Retinal pigment epithelial cell (primary cell): Measurements from ENCODE around the gene BSN.

Experiments used
- DNase-seq: peaks from one replicate; pipeline ENCODE4 v3.0.0-alpha.2; 2010; ENCODE audit warnings: low read depth
- H3K4me3 ChIP-seq: 2 replicates; pipeline ENCODE4 v1.5.1; 2011; ENCODE audit warnings: mild to moderate bottlenecking, low read length, control low read depth, moderate library complexity
- CTCF ChIP-seq: conservative IDR thresholded peaks from 2 replicates; pipeline ENCODE4 v1.5.1; 2011; ENCODE audit warnings: low read depth, low read length, control low read depth, inconsistent platforms

BSN gene

GRCh38 chr3:49713336-49714105 is 159.2 kb downstream of the BSN start:
- no peak for TF ChIP-seq CTCF
- DNase-seq, result no peak
- no peak overlapping the region for H3K4me3 ChIP-seq

GRCh38 chr3:49714728-49715550 is 160.7 kb downstream of the BSN start:
- no peak for TF ChIP-seq CTCF
- DNase-seq, result no peak
- H3K4me3 ChIP-seq, result no peak overlapping the region

GRCh38 chr3:49715611-49716121 is 161.4 kb downstream of the BSN start:
- no peak overlapping the region for H3K4me3 ChIP-seq
- no peak for TF ChIP-seq CTCF
- DNase-seq, result no peak

- no peak overlapping the region for H3K4me3 ChIP-seq
- no peak for DNase-seq
- no peak for TF ChIP-seq CTCF
Observed at GRCh38 chr3:49716169-49716568, 161.9 kb downstream of the BSN start.

GRCh38 chr3:49716691-49717210 is 162.5 kb downstream of the BSN start:
- H3K4me3 ChIP-seq, result no peak overlapping the region
- DNase-seq, result no peak
- no peak for TF ChIP-seq CTCF

GRCh38 chr3:49717211-49717958 is 163.1 kb downstream of the BSN start:
- DNase-seq, result no peak
- TF ChIP-seq CTCF, result no peak
- no peak overlapping the region for H3K4me3 ChIP-seq
